Stomach (tissue), 9 donors: ENCODE data around the gene LCN10. TPM values are rescaled to one million over a fixed set of nuclear protein-coding genes. Genes with fewer than 3 reads are reported as not detected.

ENCODE experiments used
- DNase-seq, 2 donors: peaks; one replicate each; pipeline versions ENCODE4 v3.0.0 to v3.0.0-alpha.2; 2013 to 2019
- H3K27ac ChIP-seq, 5 donors: fragments of 200-600 bp in 4 of 5; sonication (generic) in 4 of 5; one replicate each; pipeline ENCODE4 v1.5.1; 2013 to 2019; ENCODE audit warnings: mild to moderate bottlenecking in 1 of 5, moderate library complexity in 1 of 5
- H3K27me3 ChIP-seq, 3 donors: fragments of 200-600 bp; sonication (generic); one replicate each; pipeline ENCODE4 v1.5.1; 2017 to 2019; ENCODE audit warnings: mixed run types in 1 of 3
- H3K36me3 ChIP-seq, 4 donors: fragments of 200-600 bp; sonication (generic); 1 replicate in 3 of 4; 2 replicates in 1 of 4; pipeline ENCODE4 v1.5.1; 2016 to 2019
- H3K4me1 ChIP-seq, 4 donors: fragments of 200-600 bp; sonication (generic); one replicate each; pipeline ENCODE4 v1.5.1; 2016 to 2019
- H3K4me3 ChIP-seq, 4 donors: fragments of 200-600 bp; sonication (generic) in 3 of 4; one replicate each; pipeline ENCODE4 v1.5.1; 2016 to 2019; ENCODE audit warnings: mild to moderate bottlenecking in 1 of 4
- H3K9me3 ChIP-seq, 4 donors: fragments of 200-600 bp; sonication (generic); one replicate each; pipeline ENCODE4 v1.5.1; 2016 to 2019
- EP300 ChIP-seq: sonication (generic); formaldehyde crosslinking; IDR thresholded peaks from one replicate; pipeline ENCODE4 v1.6.1; 2017; ENCODE audit warnings: antibody characterized with exemption
- POLR2A ChIP-seq, 4 donors: fragments of 450-650 bp; IDR thresholded peaks; one replicate each; pipeline ENCODE4 v1.6.1; 2016; ENCODE audit warnings: antibody characterized with exemption in 4 of 4, control low read depth in 2 of 4, mild to moderate bottlenecking in 1 of 4, moderate library complexity in 1 of 4
- POLR2AphosphoS5 ChIP-seq, 3 donors: sonication (generic); formaldehyde crosslinking; IDR thresholded peaks; one replicate each; pipeline ENCODE4 v1.6.1; 2016; ENCODE audit warnings: antibody characterized with exemption in 3 of 3
- WGBS, 5 donors: extraction: QIAGEN DNeasy Blood & Tissue Kit in 3 of 5; methylation state at CpG; one replicate each; pipeline versions ENCODE4 v1.1.5 to v1.1.7; 2013 to 2018; 5-methylcytosine and 5-hydroxymethylcytosine counted together
- intact Hi-C: fragments of 100-400 bp; cut with DNase I; formaldehyde crosslinking; loops from one replicate; pipeline ENCODE4 v1.15.1; 2023; ENCODE audit warnings: low total_unique reads
- polyA plus RNA-seq, 3 donors: library from polyadenylated mRNA; stranded (reverse); fragments of 200-250 nt; gene quantifications; one replicate each; pipeline ENCODE4 v1.2.3, GENCODE V29; 2013
- total RNA-seq, 5 donors: library from RNA; depleted of rRNA; stranded (reverse); fragments of >200 nt; gene quantifications; one replicate each; pipeline versions ENCODE4 v1.1.0 to v1.2.3, GENCODE V29; 2014 to 2016
- TF ChIP-seq, protein P1 (sequence below), 7 experiments: fragments of 450-650 bp in 4 of 7; fragments of 200-600 bp in 3 of 7; sonication (generic) in 3 of 7; IDR thresholded peaks; one replicate each; pipeline ENCODE4 v1.5.1; 2016 to 2019; ENCODE audit warnings: antibody characterized with exemption in 7 of 7, control low read depth in 2 of 7, mild to moderate bottlenecking in 1 of 7
- donor health status: healthy with polysubstance abuse.
- donor health status: Bipolar disorder and iron deficiency.
- donor health status: healthy.

Gene LCN10
- total and polyA plus RNA-seq, 8 donors: 0.58 to 25.5 (median 8.5) TPM

DNA sequence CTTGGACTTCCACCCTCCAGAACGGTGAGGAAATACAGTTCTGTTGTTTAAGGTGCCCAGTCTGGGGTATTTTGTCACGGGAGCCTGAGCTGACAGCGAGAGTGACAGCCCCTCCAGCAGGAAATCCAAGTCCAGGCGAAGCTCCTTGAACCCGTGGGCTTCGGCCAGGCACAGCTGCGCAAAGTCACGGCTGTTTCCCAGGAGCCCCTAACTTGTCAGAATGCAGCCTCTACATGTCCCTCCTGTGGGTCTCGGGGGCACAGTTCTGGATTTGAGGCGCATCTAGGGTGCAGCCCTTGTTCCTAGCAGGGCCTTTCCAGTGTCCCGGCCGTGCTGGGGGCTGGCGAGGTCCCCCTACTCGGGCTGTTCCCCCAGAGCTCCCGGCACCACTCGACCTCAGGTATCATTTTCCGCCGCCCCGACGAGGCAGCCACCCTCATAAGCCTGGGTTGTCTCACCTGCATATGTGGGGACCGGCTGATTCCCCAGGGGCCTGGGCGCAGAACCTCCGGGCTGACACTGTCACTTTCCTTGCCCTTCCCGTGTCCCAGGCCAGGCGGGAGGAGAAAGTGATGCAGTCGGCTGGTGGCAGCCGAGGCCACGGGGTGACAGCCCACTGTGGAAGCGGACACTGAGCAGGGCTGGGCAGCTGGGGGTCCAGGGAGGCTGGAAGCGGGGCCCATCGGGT is 10.8 kb upstream of the LCN10 start:
- no peak overlapping the region for H3K4me3 ChIP-seq
- DNase-seq: no peak
- H3K36me3 ChIP-seq: no peaks in the 10 kb centered on the region
- peaks cover 0 to 27% (median 9%) of the 10 kb centered on the region in 4 donors for H3K9me3 ChIP-seq
- H3K27ac ChIP-seq: no peak overlapping the region
- H3K4me1 ChIP-seq: peaks cover 0 to 9% (median 0%) of the 10 kb centered on the region in 4 donors
- TF ChIP-seq POLR2AphosphoS5 (IDR thresholded peaks at IDR 0.05) (no peak), POLR2A (IDR thresholded peaks at IDR 0.05) (no peak), EP300 (no peak)
- TF ChIP-seq, protein P1, sequence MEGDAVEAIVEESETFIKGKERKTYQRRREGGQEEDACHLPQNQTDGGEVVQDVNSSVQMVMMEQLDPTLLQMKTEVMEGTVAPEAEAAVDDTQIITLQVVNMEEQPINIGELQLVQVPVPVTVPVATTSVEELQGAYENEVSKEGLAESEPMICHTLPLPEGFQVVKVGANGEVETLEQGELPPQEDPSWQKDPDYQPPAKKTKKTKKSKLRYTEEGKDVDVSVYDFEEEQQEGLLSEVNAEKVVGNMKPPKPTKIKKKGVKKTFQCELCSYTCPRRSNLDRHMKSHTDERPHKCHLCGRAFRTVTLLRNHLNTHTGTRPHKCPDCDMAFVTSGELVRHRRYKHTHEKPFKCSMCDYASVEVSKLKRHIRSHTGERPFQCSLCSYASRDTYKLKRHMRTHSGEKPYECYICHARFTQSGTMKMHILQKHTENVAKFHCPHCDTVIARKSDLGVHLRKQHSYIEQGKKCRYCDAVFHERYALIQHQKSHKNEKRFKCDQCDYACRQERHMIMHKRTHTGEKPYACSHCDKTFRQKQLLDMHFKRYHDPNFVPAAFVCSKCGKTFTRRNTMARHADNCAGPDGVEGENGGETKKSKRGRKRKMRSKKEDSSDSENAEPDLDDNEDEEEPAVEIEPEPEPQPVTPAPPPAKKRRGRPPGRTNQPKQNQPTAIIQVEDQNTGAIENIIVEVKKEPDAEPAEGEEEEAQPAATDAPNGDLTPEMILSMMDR (IDR thresholded peaks at IDR 0.05): no peak
- intact Hi-C loops: no loop called here
- no peaks in the 10 kb centered on the region for H3K27me3 ChIP-seq
- 81 to 90% (median 89%) methylated on average over 28 to 31 of the region's 31 CpGs for WGBS, 5 donors

DNA sequence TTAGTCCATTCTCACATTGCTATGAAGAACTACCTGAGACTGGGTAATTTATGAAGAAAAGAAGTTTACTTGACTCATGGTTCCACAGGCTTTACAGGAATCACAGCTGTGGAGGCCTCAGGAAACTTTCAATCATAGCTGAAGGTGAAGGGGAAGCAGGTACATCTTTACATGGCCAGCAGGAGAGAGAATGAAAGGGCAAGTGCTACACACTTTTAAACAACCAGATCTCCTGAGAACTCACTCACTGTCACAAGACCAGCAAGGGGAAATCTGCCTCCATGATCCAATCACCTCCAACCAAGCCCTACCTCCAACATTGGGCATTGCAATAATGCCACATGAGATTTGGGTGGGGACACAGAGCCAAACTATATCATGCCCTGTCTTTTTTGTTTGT is 9.1 kb upstream of the LCN10 start:
- H3K27me3 ChIP-seq: no peaks in the 10 kb centered on the region
- no peak for DNase-seq
- intact Hi-C loops: no loop called here
- TF ChIP-seq POLR2AphosphoS5 (IDR thresholded peaks at IDR 0.05) (no peak), POLR2A (IDR thresholded peaks at IDR 0.05) (no peak), EP300 (no peak)
- TF ChIP-seq, protein P1 (IDR thresholded peaks at IDR 0.05): no peak
- H3K4me1 ChIP-seq: peaks cover 0 to 15% (median 0%) of the 10 kb centered on the region in 4 donors
- no peaks in the 10 kb centered on the region for H3K36me3 ChIP-seq
- no peak overlapping the region for H3K4me3 ChIP-seq
- peaks cover 0 to 27% (median 9%) of the 10 kb centered on the region in 4 donors for H3K9me3 ChIP-seq
- no peak overlapping the region for H3K27ac ChIP-seq

DNA sequence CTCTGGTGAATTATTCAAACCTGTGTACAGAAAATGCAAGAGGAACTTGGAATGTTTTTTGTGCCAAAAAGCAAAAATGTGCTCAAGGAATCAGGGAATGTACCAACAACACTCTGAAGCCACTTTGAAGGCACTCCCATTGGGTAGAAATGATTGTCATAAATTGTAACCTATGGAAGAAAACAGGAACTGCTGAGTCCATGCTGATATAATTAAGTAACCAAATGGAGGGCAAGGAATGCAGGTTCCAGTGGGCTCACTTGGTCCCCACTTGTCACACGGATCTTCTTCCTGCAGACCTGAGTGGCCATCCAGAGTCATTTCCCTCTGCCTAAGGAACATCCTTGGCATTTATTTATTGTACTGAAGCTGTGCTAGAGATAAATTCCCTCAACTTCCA is 8.5 kb upstream of the LCN10 start:
- H3K27me3 ChIP-seq: no peaks in the 10 kb centered on the region
- peaks cover 0 to 15% (median 0%) of the 10 kb centered on the region in 4 donors for H3K4me1 ChIP-seq
- intact Hi-C loops: no loop called here
- TF ChIP-seq, protein P1 (IDR thresholded peaks at IDR 0.05): no peak
- no peak for TF ChIP-seq POLR2A (IDR thresholded peaks at IDR 0.05)
- TF ChIP-seq EP300: no peak
- TF ChIP-seq POLR2AphosphoS5 (IDR thresholded peaks at IDR 0.05): no peak
- H3K36me3 ChIP-seq: no peaks in the 10 kb centered on the region
- WGBS, 5 donors: 81 to 92% (median 90%) methylated on average over 1 of the region's 1 CpG
- no peak overlapping the region for H3K27ac ChIP-seq
- no peak overlapping the region for H3K4me3 ChIP-seq
- H3K9me3 ChIP-seq: peaks cover 0 to 25% (median 9%) of the 10 kb centered on the region in 4 donors
- no peak for DNase-seq

DNA sequence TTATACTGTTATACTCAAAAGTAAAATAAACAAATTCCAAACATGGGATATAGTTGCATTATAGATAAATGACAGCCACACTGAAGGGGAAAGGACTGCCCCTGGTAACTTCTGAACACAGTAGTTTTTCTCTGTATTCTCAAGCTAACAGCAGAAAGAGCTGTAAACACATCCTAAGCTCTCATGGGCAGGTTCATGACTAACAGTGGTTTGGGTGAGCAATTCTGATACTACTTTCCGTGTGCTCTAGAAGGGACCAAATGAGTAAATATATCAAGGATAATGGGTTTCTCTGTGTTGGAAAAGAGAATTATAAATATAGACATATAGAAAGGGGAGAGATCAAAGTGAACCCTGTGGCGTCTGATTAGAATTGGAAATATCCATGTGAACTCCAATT is 7.8 kb upstream of the LCN10 start:
- Histone ChIP-seq H3K9me3 (peaks cover 0 to 17% (median 9%) of the 10 kb centered on the region in 4 donors), H3K4me1 (peaks cover 0 to 15% (median 0%) of the 10 kb centered on the region in 4 donors), H3K27me3 (peaks cover 0 to 3% (median 0%) of the 10 kb centered on the region in 3 donors), H3K36me3 (no peaks in the 10 kb centered on the region), H3K4me3 (no peak overlapping the region), H3K27ac (no peak overlapping the region)
- intact Hi-C loops: no loop called here
- TF ChIP-seq POLR2A (IDR thresholded peaks at IDR 0.05) (no peak), POLR2AphosphoS5 (IDR thresholded peaks at IDR 0.05) (no peak), EP300 (no peak)
- TF ChIP-seq, protein P1 (IDR thresholded peaks at IDR 0.05): no peak
- WGBS, 5 donors: 30 to 43% (median 33%) methylated on average over 2 of the region's 2 CpGs
- no peak for DNase-seq
